ENCODE results near the gene QKI. TPM values are rescaled to one million over a fixed set of nuclear protein-coding genes. Genes with fewer than 3 reads are reported as not detected.

QKI gene
- total and polyA plus RNA-seq, 2 of the 8 experiments (the other 6 are each of a cell fraction or from before 2014, with no cell fraction given), result 181 to 183 TPM

- ChIA-PET CTCF (ENCODE audit: partially characterized antibody) (interaction anchor here (2.4 kb wide), 1 partner anchor 17 kb away, joined by 7 read pairs; no protein-coding TSS in a partner anchor), POLR2A (ENCODE audit: partially characterized antibody) (interaction anchor here (1.0 kb wide), 1 partner anchor 10 kb away, joined by 3 read pairs; no protein-coding TSS in a partner anchor)
- H2BK120ac ChIP-seq (replicated peaks; ENCODE audit: low read depth, low read length), result no peak overlapping the region
- no peak overlapping the region for H2BK12ac ChIP-seq (ENCODE audit: low read depth, low read length)
- FAIRE-seq, result no peak
- no peak overlapping the region for H4K5ac ChIP-seq (ENCODE audit: insufficient read length, low read depth, low read length)
- no peak overlapping the region for H3K56ac ChIP-seq (replicated peaks; ENCODE audit: insufficient read length, low read depth, low read length)
- H3K18ac ChIP-seq (ENCODE audit: extremely low read depth, low read length), result no peak overlapping the region
- no peak overlapping the region for H2AK5ac ChIP-seq (ENCODE audit: low read depth, low read length)
- H3K9ac ChIP-seq (replicated peaks in 1 of 4; ENCODE audit: extremely low read depth in 1 of 4, low read depth in 3 of 4, low read length in 3 of 4), result no peak overlapping the region
- no peaks in the 10 kb centered on the region for H3K79me1 ChIP-seq (ENCODE audit: low read depth, low read length)
- no peaks in the 10 kb centered on the region for H3K27me3 ChIP-seq (replicated peaks in 1 of 4; ENCODE audit: control insufficient read depth in 3 of 4, extremely low read depth in 1 of 4, insufficient read depth in 3 of 4, low read length in 3 of 4)
- no peak overlapping the region for H2BK5ac ChIP-seq (ENCODE audit: low read depth, low read length)
- peaks cover 2 to 11% (median 7%) of the 10 kb centered on the region in 4 experiments; a peak in 5 of 7 replicates for H3K4me1 ChIP-seq (replicated peaks in 1 of 4; ENCODE audit: control insufficient read depth in 3 of 4, insufficient read depth in 4 of 4, low read length in 3 of 4)
- H2AFZ ChIP-seq (ENCODE audit: low read length), result no peak overlapping the region
- WGBS, 2 experiments (ENCODE audit: extremely low coverage in 1 of 2, insufficient coverage in 1 of 2, insufficient read length in 1 of 2, insufficient replicate concordance in 2 of 2, low coverage in 1 of 2, low lambda C conversion rate in 2 of 2, missing lambda C conversion rate in 1 of 2), result 90% methylated on average over 3 of the region's 3 CpGs; no CpG with 5 or more reads in 1 of the 2 experiments
- no peak overlapping the region for H2BK20ac ChIP-seq (ENCODE audit: low read length)
- H3K9me3 ChIP-seq (ENCODE audit: insufficient read depth in 2 of 2, low read depth in 1 of 2, low read length in 1 of 2), result no peaks in the 10 kb centered on the region
- no peak overlapping the region for H3K27ac ChIP-seq (ENCODE audit: low read depth, low read length)
- H3K23ac ChIP-seq (ENCODE audit: insufficient read length), result no peak overlapping the region
- H3K79me2 ChIP-seq (ENCODE audit: control insufficient read depth in 1 of 2, insufficient read depth in 2 of 2, low read length in 2 of 2), result peaks cover 5 to 91% of the 10 kb centered on the region in 2 experiments; a peak in 3 of 4 replicates
- H3K4me3 ChIP-seq (ENCODE audit: extremely low read depth in 1 of 4, insufficient read depth in 2 of 4, low read depth in 3 of 4, low read length in 4 of 4), result no peak overlapping the region
- peaks cover 0 to 3% (median 1%) of the 10 kb centered on the region in 4 experiments; a peak in 2 of 8 replicates for H3K36me3 ChIP-seq (ENCODE audit: control insufficient read depth in 2 of 4, insufficient read depth in 4 of 4, low read length in 3 of 4)
- DNase-seq (ENCODE audit: low read depth in 1 of 2, low spot score in 2 of 2), result no peak
- no peak overlapping the region for H4K8ac ChIP-seq (ENCODE audit: extremely low read depth, insufficient read depth, low read length)
- peaks cover 7 to 12% of the 10 kb centered on the region in 2 experiments for H4K20me1 ChIP-seq (replicated peaks in 1 of 2; ENCODE audit: control insufficient read depth in 1 of 2, insufficient read depth in 2 of 2, low read length in 2 of 2)
- H3K4ac ChIP-seq (replicated peaks; ENCODE audit: insufficient read length, low read depth, low read length), result no peak overlapping the region
- H4K91ac ChIP-seq (replicated peaks; ENCODE audit: insufficient read length, low read length), result no peak overlapping the region
- H3K14ac ChIP-seq (ENCODE audit: insufficient read length), result no peak overlapping the region
- no peak overlapping the region for H2BK15ac ChIP-seq (ENCODE audit: low read length)
- no peaks in the 10 kb centered on the region for H3K23me2 ChIP-seq (ENCODE audit: low read depth, low read length)
- H3K4me2 ChIP-seq (ENCODE audit: insufficient read depth in 1 of 2, low read depth in 2 of 2, low read length in 2 of 2), result no peak overlapping the region
- TF ChIP-seq POLR2A (IDR thresholded peaks at IDR 0.05; ENCODE audit: control extremely low read depth in 1 of 2, low read depth in 2 of 2, low read length in 2 of 2), result no peak
- no peak for TF ChIP-seq E2F6 (IDR thresholded peaks at IDR 0.05)
- no peak for TF ChIP-seq FOSL1 (IDR thresholded peaks at IDR 0.05; ENCODE audit: insufficient read depth, low read depth, low read length)
- TF ChIP-seq SP4 (IDR thresholded peaks at IDR 0.05; ENCODE audit: low read length), result no peak
- no peak for TF ChIP-seq KDM1A (IDR thresholded peaks at IDR 0.05; ENCODE audit: borderline replicate concordance, low read length)
- TF ChIP-seq RFX5 (IDR thresholded peaks at IDR 0.05; ENCODE audit: borderline replicate concordance, low read depth, low read length), result no peak
- TF ChIP-seq CBX5 (IDR thresholded peaks at IDR 0.05; ENCODE audit: low read depth, low read length), result no peak
- no peak for TF ChIP-seq TCF12 (IDR thresholded peaks at IDR 0.05; ENCODE audit: low read depth, low read length)
- TF ChIP-seq SUZ12 (IDR thresholded peaks at IDR 0.05; ENCODE audit: low read length), result no peak
- no peak for TF ChIP-seq ASH2L (IDR thresholded peaks at IDR 0.05; ENCODE audit: low read length)
- no peak for TF ChIP-seq PHF8 (conservative IDR thresholded peaks at IDR 0.05; ENCODE audit: low read depth, low read length)
- no peak for TF ChIP-seq CHD1 (IDR thresholded peaks at IDR 0.05; ENCODE audit: low read depth, low read length)
- no peak for TF ChIP-seq TBP (IDR thresholded peaks at IDR 0.05; ENCODE audit: low read depth, low read length)
- no peak for TF ChIP-seq TAF7 (optimal IDR thresholded peaks at IDR 0.05; ENCODE audit: borderline replicate concordance, low read depth, low read length)
- no peak for TF ChIP-seq MAX (IDR thresholded peaks at IDR 0.05)
Measured at GRCh38 chr6:163536770-163537169, 122.3 kb downstream of the QKI start.
